NOMO-1 treated with dmso at 0.1 percent for 144 hours (cell line): ENCODE measurements around the gene GID4.

Experiments
- DNase-seq: peaks from one replicate; lab custom pipeline; 2025; ENCODE audit not compliant: unreplicated experiment; lab: John Stamatoyannopoulos, UW

GID4 gene

GRCh38 chr17:18099516-18099915 lies 60.3 kb downstream of the GID4 start:
- DNase-seq, result no peak

GRCh38 chr17:18100616-18101015 lies 61.4 kb downstream of the GID4 start:
- DNase-seq, result no peak

DNA sequence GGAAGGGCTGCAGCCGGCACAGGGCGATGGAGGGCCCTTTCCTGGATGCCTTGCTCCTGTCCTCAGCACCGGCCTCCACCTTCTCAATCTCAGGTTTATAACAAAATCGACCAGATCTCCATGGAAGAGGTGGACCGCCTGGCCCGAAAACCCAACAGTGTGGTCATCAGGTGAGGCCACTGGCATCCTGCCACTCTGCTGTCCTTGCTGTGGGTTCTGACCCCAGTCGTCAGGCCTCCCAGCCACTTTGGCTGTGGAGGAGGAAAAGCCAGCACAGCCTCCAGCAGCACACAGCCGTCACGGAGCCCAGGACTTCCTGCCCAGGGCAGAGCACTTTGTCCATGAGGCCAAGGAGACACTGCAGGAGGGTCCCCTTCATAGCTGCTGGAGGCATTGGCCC lies 62.6 kb downstream of the GID4 start:
- no peak for DNase-seq

- DNase-seq, result peak; percentile 28
Measured at GRCh38 chr17:18102640-18103039, 63.4 kb downstream of the GID4 start.

GRCh38 chr17:18105027-18105426 lies 65.8 kb downstream of the GID4 start:
- no peak for DNase-seq

DNA sequence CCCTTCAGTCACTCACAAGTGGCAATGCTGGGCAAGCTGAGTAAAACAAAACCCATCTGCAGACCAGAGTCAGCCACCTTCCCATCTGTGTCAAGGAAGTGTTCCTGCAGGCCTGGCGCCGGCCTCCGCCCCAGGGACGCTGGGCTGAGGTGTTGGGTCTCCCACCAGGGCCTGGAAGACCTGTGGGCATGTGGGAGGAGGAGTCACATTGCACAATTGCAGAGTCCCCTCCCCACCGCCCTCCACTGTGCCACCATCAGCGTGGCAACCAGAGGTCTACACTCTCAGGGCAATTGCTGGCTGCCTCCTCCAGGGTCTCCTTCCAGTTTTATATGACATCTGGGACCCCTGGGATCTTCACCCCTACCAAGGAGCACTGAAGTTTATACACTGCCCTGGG lies 66.4 kb downstream of the GID4 start:
- DNase-seq, result no peak

DNA sequence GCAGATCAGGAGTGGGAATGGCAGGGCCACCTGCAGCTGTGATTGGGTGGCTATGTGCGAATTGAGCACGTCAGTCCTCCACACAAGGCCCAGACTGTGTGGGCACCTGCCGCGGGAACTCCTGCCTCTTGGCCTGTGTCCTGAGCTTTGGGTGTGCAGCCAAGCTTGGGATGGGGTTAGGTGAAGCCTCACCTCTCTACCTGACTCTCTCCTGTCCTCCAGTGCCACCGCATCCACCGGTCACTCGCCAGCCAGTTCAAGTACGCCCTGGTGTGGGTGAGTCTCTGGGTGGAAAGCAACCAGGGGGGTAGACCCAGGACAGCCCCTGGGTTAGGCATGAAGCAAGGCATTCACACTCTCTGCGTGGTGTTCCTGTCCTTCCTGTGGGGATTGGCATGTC lies 67.0 kb downstream of the GID4 start:
- no peak for DNase-seq

- no peak for DNase-seq
Measured at GRCh38 chr17:18107061-18107790, 68.0 kb downstream of the GID4 start.

- DNase-seq, result no peak
Measured at GRCh38 chr17:18107971-18108370, 68.8 kb downstream of the GID4 start.

GRCh38 chr17:18108401-18109312 lies 69.4 kb downstream of the GID4 start, which contains the start of gene MYO15A:
Gene MYO15A (plus strand): TSS chr17:18108756. CDS start chr17:18118801, 10,045 bp downstream.
- no peak for DNase-seq

GRCh38 chr17:18109935-18110485 lies 70.8 kb downstream of the GID4 start:
- DNase-seq, result no peak

DNA sequence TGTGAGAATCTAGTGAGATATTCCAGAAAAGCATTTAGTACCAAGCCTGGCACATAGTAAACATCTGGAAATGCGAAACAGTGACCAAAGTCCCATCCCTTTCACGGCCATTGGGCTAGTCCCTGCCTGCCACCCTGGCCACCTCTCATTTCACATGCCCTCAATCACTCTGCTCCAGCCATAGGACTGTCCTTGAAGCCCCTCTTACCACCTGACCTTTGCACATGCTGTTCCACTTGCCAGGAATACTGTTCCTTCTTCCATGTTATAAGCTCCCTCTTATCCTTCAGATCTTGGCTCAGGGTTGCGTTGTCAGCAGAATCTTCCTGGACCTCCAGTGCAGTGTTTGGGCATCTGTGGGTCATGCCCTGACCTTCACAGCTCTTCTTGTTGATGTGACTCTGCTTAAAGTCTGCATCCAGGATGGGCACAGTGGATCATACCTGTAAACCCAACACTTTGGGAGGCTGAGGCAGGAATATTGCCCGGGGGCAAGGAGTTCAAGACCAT lies 71.5 kb downstream of the GID4 start:
- DNase-seq, result no peak

GRCh38 chr17:18111330-18111971 lies 72.2 kb downstream of the GID4 start:
- no peak for DNase-seq

DNA sequence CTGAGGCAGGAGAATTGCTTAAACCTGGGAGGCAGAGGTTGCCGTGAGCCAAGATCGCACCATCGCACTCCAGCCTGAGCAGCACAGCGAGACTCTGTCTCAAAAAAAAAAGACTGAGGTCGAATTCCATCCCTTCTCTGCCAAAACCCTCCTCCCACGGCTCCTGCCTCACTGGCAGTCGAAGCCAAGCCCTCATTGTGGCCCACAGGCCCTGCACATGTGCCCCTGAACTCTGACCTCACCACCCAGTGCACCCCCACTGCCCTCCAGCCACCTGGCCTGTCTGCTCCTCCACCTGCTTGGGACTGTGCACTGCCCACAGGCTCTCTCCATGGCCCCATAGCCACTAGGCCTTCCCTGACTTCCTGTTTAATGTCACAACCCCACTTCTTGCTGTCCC lies 76.3 kb downstream of the GID4 start:
- no peak for DNase-seq

GRCh38 chr17:18116078-18116477 lies 76.9 kb downstream of the GID4 start:
- DNase-seq, result no peak

- DNase-seq, result no peak
Measured at GRCh38 chr17:18117533-18117932, 78.3 kb downstream of the GID4 start.
